Activated CD4-positive, alpha-beta T cell treated with anti-CD3 and anti-CD28 coated beads for 4 hours (primary cell): ENCODE results near the gene CLSTN2.

ENCODE experiments used
- DNase-seq, 2 donors: peaks; one replicate each; pipeline ENCODE4 v3.0.0-alpha.2; 2020

The CLSTN2 gene

DNA sequence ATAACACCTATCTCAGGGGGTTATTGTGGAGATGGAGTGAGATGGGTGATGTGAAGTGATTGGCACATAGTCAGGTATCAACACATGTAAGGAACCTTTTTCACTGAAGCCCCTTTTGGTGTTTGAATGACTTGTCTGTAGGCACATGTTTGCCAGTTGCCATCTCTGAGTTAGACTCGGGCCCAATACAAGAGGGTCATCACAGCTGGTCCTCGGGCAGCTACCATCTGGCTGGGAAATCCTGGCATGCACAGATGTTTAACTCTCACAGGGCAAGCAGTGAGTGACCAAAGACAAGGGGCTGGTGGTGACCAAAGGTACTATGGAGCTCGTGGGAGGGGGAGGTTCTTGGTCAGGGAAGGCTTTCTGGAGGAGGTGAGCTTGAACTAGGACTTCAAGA lies 118.8 kb downstream of the CLSTN2 start:
- DNase-seq = no peak

GRCh38 chr3:140055092-140055791 lies 120.3 kb downstream of the CLSTN2 start:
- no peak for DNase-seq

GRCh38 chr3:140056047-140056446 lies 121.1 kb downstream of the CLSTN2 start:
- no peak for DNase-seq

DNA sequence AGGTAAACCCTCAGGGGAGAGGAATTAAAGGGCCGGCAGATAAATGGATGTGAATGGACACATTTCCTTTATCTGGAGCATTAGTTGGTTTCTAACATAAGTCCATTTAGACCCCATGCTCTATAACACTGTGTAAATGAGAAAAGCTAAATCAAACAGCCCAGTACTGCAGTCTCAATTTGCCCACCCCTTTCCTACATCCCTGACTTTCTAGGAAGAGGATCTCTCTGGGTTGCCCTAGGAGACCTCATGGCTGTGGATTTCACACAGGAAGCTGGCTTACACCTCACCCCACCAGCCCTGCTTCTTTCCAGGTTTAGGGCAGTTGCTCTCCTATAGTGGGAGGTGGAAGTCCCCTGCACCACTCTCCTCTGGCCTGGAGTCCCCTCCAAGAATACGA lies 126.2 kb downstream of the CLSTN2 start:
- DNase-seq = no peak

GRCh38 chr3:140062461-140062860 lies 127.5 kb downstream of the CLSTN2 start:
- DNase-seq = no peak

DNA sequence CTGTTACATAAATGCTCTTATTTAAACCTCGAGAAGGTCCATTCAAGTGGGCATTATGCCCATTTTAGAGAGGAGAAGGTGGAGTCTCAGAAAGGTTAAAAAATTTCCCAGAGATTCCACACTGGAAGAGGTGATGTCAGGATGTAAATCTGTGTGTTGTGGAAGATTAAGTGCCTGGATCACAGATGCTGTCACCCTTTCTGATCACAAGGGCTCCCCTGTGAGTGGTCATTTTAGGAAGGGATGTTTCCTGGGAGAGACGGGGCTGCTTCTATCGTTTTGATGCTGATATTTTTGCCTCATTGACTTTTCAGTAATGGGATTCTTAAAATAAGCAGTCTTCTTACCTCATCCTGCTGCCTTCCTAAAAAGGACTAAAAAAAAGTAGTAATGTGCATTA lies 132.5 kb downstream of the CLSTN2 start:
- no peak for DNase-seq

DNA sequence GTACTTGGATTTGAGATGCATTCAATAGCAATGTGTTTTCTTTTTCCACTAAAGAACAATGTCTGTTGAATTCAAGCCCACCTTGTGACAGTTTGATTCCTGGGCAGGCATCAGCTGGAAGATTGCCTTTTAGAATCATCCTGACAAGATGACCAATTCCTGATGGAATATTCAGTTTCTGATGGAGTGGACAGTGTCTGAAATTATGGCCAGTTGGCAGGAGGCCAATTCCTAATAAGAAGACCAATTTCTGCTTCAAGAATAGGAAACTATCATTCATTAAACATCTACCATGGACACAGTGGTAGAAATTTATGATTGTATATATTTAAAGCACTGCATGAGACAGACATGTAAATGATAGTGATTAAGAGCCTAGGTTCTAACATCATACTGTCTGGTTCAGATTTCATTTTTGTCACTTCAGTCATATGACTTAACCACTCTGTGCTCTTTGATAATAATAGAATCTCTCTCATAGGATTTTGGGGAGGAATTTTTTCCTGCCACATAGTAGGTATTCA lies 133.6 kb downstream of the CLSTN2 start:
- no peak for DNase-seq

DNA sequence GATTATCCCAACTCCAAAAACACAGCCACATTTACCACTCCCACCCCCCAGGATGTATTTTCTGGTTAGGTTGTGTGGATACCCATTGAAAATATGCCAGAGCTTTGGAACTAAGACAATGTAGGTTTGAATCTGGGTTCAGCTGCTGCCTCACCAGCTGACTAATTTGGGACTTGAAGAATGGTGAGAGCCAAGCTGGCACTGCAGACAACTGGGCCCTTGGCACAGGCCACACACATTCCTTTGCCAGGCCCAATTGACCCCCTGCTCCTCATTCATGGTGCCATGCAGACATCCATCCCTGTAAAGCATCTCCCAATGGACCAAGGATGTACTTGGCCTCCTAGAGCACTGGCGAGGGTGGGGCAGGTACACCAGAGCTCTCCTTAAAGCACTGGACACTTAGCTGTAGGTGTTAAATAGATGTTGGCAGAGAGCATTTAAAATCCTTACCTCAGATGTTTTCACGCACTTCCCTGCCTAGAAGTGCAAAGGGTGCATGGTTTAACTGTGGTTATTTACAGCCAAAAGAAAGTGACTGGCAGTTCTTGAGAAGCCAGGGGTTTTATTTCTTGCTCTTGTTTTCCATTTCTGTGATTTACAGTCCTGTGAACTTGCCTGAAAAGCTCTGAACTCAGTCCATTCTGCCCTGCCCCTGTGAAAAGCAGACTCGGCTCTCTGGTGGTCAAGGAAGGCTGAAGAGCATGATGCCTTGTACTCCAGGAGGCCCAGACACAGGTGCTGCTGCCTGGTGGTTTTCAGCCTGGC lies 138.5 kb downstream of the CLSTN2 start:
- DNase-seq = no peak

DNA sequence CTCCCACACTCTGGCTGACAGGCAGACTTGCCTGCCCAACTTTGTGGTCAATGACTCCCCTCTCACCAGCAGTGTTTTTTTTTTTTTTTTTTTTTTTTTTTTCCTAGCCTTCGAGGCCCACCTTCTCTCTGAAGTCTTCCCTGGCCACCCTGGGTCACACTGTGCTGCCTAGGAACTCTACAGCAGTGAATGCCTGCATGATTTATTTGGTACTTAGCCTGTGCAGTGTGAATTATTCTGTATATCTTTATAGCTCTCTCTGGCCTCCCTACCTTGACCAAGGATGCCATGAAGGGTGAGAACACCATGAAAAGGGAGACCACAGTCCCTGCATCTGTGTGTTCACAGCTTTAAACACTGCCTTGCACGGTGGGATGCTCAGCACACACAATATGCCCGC lies 141.6 kb downstream of the CLSTN2 start:
- no peak for DNase-seq

GRCh38 chr3:140077406-140077805 lies 142.4 kb downstream of the CLSTN2 start:
- DNase-seq = no peak

GRCh38 chr3:140078343-140078742 lies 143.4 kb downstream of the CLSTN2 start:
- DNase-seq = no peak

GRCh38 chr3:140078940-140079339 lies 144.0 kb downstream of the CLSTN2 start:
- no peak for DNase-seq

- no peak for DNase-seq
Measured at GRCh38 chr3:140081887-140082286, 146.9 kb downstream of the CLSTN2 start.

GRCh38 chr3:140085001-140085400 lies 150.0 kb downstream of the CLSTN2 start:
- DNase-seq = no peak

DNA sequence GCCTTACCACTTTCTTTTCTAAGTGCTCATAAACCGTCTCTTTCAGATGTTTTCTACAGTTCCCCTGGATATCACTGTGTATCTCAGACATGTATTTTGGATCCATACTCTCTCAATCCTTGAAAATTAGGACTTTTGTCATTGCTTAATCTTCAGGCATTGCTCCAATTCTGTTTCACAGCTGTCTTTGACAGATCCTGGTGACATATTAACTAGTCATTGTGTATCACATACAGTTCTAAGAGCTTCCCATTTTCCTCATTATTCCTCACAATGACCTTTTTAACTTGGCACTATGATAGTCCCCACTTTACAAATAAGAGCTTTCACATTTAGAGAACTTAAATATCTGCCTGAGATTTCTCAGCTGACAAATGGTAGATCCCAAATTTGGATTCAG lies 151.7 kb downstream of the CLSTN2 start:
- no peak for DNase-seq

GRCh38 chr3:140088058-140088457 lies 153.1 kb downstream of the CLSTN2 start:
- DNase-seq = no peak

GRCh38 chr3:140088513-140088912 lies 153.5 kb downstream of the CLSTN2 start:
- DNase-seq = no peak

DNA sequence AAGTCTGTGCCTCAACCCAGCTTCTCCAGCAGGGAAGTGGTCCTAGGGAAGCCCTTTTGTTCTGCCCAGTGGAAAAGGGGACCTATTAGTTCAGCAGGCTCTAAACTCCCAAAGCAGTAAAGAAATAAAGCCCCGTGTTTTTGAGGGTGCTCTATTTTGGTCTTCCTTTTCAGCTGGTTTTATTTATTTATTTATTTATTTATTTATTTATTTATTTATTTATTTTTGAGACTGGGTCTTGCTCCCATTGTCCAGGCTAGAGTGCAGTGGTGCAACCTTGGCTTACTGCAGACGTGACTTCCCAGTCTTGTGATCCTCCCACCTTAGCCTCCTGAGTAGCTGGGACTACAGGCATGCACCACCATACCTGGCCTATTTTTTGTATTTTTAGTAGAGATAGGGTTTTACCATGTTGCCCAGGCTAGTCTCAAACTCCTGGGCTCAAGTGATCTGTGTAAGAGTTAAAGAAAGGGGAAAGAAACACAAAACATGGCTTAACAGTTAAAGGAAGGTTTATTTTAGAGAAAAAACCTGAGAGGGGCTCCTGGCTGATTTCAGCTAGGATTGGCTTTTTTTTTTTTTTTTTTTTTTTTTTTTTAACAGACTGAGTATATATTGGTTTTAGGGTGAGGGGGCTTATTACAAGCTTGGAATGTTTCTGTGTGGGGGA lies 154.6 kb downstream of the CLSTN2 start:
- DNase-seq = no peak

DNA sequence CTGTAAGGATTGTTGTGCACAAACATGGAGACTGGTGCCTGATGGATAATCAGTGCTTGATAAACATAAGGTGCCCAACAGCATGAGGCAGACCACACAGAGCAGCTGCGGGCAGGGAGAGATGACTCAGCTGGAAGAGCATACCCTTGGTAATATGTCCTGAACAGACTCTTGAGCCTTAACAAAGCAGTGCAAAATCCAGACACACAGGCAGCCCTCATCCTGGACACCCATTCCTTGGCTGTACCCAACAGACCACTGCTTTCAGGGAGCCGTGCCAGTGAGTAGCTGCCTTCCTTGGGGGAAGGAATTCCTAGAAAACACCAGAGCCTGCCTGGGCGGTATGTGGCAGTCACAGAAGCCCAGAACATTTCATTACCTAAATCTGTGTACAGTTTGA lies 156.2 kb downstream of the CLSTN2 start:
- no peak for DNase-seq

- no peak for DNase-seq
Measured at GRCh38 chr3:140092848-140093536, 158.0 kb downstream of the CLSTN2 start.

DNA sequence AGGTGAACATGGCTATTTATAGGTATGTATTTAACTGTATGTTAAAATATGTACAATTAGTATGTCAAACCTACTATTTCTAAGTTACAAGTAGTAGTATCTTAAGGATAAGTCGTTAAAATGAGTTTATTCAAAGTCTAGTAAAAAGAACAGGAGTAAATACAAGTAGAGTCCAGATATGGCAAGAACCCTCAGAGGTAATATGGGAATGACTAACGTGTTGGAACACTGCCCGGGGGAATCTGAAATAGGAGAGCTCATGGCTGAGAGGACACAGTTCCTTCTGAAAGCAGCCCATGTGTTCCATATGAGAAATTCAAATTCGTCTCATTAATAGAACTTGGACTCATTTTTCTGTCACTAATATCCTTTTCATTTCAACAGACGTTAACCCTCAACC lies 158.8 kb downstream of the CLSTN2 start:
- DNase-seq = no peak

DNA sequence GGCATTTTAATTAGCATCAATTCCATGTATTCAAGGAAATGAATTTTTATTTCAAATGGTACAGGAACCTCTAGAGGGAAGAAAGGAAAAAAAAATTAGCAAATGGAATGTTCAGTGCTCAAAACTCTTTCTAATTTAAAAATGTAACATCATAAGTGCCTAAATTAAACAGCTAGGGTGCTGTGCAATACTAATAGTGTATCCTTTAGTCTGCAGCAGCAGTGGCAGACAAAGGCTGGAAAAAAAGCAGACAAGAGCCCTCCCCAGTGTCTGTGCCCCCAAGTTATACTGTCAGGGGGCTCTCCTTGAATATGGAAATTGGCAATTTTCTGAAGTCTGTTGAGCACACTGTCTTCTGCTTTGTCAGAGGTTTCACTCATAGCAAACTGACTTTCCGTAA lies 159.5 kb downstream of the CLSTN2 start:
- no peak for DNase-seq

- no peak for DNase-seq
Measured at GRCh38 chr3:140096037-140096436, 161.1 kb downstream of the CLSTN2 start.
